ENCODE measurements around the gene PEX6.

- TF ChIP-seq CTCF (conservative IDR thresholded peaks at IDR 0.05; ENCODE audit: low read length) (no peak), EZH2phosphoT487 (IDR thresholded peaks at IDR 0.05; ENCODE audit: borderline replicate concordance) (no peak)
Observed at GRCh38 chr6:42914546-42914945, 64.4 kb downstream of the PEX6 start.

Data from Loucy (cell line).